ENCODE measurements around the gene PACSIN1. TPM values are rescaled to one million over a fixed set of nuclear protein-coding genes. Genes with fewer than 3 reads are reported as not detected.

Gene PACSIN1
- total RNA-seq, 2 experiments from 2014 or later = 0.07 to 0.15 TPM

GRCh38 chr6:34539181-34539580, 73.3 kb downstream of the PACSIN1 start:
- no peak overlapping the region for H3K4me3 Mint-ChIP-seq
- no peaks in the 10 kb centered on the region for H3K27me3 Mint-ChIP-seq (ENCODE audit: low read depth)
- CTCF ChIA-PET = no interaction called here
- no peaks in the 10 kb centered on the region for H3K36me3 Mint-ChIP-seq (ENCODE audit: low read depth)
- no peak for DNase-seq
- no peak overlapping the region for H3K27ac Mint-ChIP-seq
- intact Hi-C loops (cut with micrococcal nuclease) = no loop called here
- no peaks in the 10 kb centered on the region for H3K4me1 Mint-ChIP-seq (ENCODE audit: low read depth)
- H3K9me3 Mint-ChIP-seq = no peaks in the 10 kb centered on the region

GRCh38 chr6:34540222-34540621, 74.3 kb downstream of the PACSIN1 start:
- DNase-seq = no peak
- Mint-ChIP-seq H3K4me3 (no peak overlapping the region), H3K4me1 (ENCODE audit: low read depth) (no peaks in the 10 kb centered on the region), H3K27me3 (ENCODE audit: low read depth) (no peaks in the 10 kb centered on the region), H3K36me3 (ENCODE audit: low read depth) (no peaks in the 10 kb centered on the region), H3K27ac (no peak overlapping the region), H3K9me3 (no peaks in the 10 kb centered on the region)
- intact Hi-C loops (cut with micrococcal nuclease) = loop anchor here (10.0 kb wide), 1 partner anchor 895 kb away; no protein-coding TSS in a partner anchor
- CTCF ChIA-PET = no interaction called here

GRCh38 chr6:34540841-34541240, 75.0 kb downstream of the PACSIN1 start:
- intact Hi-C loops (cut with micrococcal nuclease) = loop anchor here (10.0 kb wide), 1 partner anchor 896 kb away; no protein-coding TSS in a partner anchor
- no peaks in the 10 kb centered on the region for H3K36me3 Mint-ChIP-seq (ENCODE audit: low read depth)
- H3K4me3 Mint-ChIP-seq = no peak overlapping the region
- no peaks in the 10 kb centered on the region for H3K9me3 Mint-ChIP-seq
- DNase-seq = no peak
- H3K4me1 Mint-ChIP-seq (ENCODE audit: low read depth) = no peaks in the 10 kb centered on the region
- H3K27ac Mint-ChIP-seq = no peak overlapping the region
- H3K27me3 Mint-ChIP-seq (ENCODE audit: low read depth) = no peaks in the 10 kb centered on the region
- CTCF ChIA-PET = no interaction called here

- no peak for DNase-seq
- Mint-ChIP-seq H3K36me3 (ENCODE audit: low read depth) (no peaks in the 10 kb centered on the region), H3K4me3 (no peak overlapping the region), H3K27me3 (ENCODE audit: low read depth) (no peaks in the 10 kb centered on the region), H3K9me3 (no peaks in the 10 kb centered on the region), H3K27ac (no peak overlapping the region), H3K4me1 (ENCODE audit: low read depth) (no peaks in the 10 kb centered on the region)
- intact Hi-C loops (cut with micrococcal nuclease) = loop anchor here (10.0 kb wide), 1 partner anchor 899 kb away; no protein-coding TSS in a partner anchor
- CTCF ChIA-PET = no interaction called here
Observed at GRCh38 chr6:34543421-34543820, 77.5 kb downstream of the PACSIN1 start.

GRCh38 chr6:34544052-34544604, 78.3 kb downstream of the PACSIN1 start:
- no peaks in the 10 kb centered on the region for H3K9me3 Mint-ChIP-seq
- H3K36me3 Mint-ChIP-seq (ENCODE audit: low read depth) = no peaks in the 10 kb centered on the region
- no peaks in the 10 kb centered on the region for H3K4me1 Mint-ChIP-seq (ENCODE audit: low read depth)
- CTCF ChIA-PET = no interaction called here
- DNase-seq = no peak
- intact Hi-C loops (cut with micrococcal nuclease) = loop anchor here (10.0 kb wide), 1 partner anchor 899 kb away; no protein-coding TSS in a partner anchor
- H3K27me3 Mint-ChIP-seq (ENCODE audit: low read depth) = no peaks in the 10 kb centered on the region
- no peak overlapping the region for H3K27ac Mint-ChIP-seq
- no peak overlapping the region for H3K4me3 Mint-ChIP-seq

- DNase-seq = no peak
- intact Hi-C loops (cut with micrococcal nuclease) = loop anchor here (10.0 kb wide), 1 partner anchor 900 kb away; no protein-coding TSS in a partner anchor
- H3K4me3 Mint-ChIP-seq = no peak overlapping the region
- H3K36me3 Mint-ChIP-seq (ENCODE audit: low read depth) = no peaks in the 10 kb centered on the region
- H3K27ac Mint-ChIP-seq = no peak overlapping the region
- H3K4me1 Mint-ChIP-seq (ENCODE audit: low read depth) = no peaks in the 10 kb centered on the region
- CTCF ChIA-PET = no interaction called here
- H3K9me3 Mint-ChIP-seq = no peaks in the 10 kb centered on the region
- no peaks in the 10 kb centered on the region for H3K27me3 Mint-ChIP-seq (ENCODE audit: low read depth)
Observed at GRCh38 chr6:34544776-34545471, 79.0 kb downstream of the PACSIN1 start.

GRCh38 chr6:34546551-34547321, 80.9 kb downstream of the PACSIN1 start:
- no peaks in the 10 kb centered on the region for H3K36me3 Mint-ChIP-seq (ENCODE audit: low read depth)
- no peak overlapping the region for H3K4me3 Mint-ChIP-seq
- no peak for DNase-seq
- H3K27ac Mint-ChIP-seq = no peak overlapping the region
- CTCF ChIA-PET = no interaction called here
- intact Hi-C loops (cut with micrococcal nuclease) = loop anchor here (10.0 kb wide), 1 partner anchor 902 kb away; no protein-coding TSS in a partner anchor
- no peaks in the 10 kb centered on the region for H3K27me3 Mint-ChIP-seq (ENCODE audit: low read depth)
- H3K9me3 Mint-ChIP-seq = no peaks in the 10 kb centered on the region
- H3K4me1 Mint-ChIP-seq (ENCODE audit: low read depth) = no peaks in the 10 kb centered on the region

GRCh38 chr6:34547701-34548644, 82.1 kb downstream of the PACSIN1 start:
- Mint-ChIP-seq H3K27ac (no peak overlapping the region), H3K4me1 (ENCODE audit: low read depth) (no peaks in the 10 kb centered on the region), H3K27me3 (ENCODE audit: low read depth) (no peaks in the 10 kb centered on the region), H3K36me3 (ENCODE audit: low read depth) (no peaks in the 10 kb centered on the region), H3K4me3 (no peak overlapping the region), H3K9me3 (no peaks in the 10 kb centered on the region)
- CTCF ChIA-PET = interaction anchor here (0.6 to 1.2 kb wide), 2 partner anchors 88 to 255 kb away, joined by 3 read pairs; no protein-coding TSS in a partner anchor
- intact Hi-C loops (cut with micrococcal nuclease) = loop anchor here (10.0 kb wide), 1 partner anchor 903 kb away; no protein-coding TSS in a partner anchor
- no peak for DNase-seq

- Mint-ChIP-seq H3K36me3 (ENCODE audit: low read depth) (no peaks in the 10 kb centered on the region), H3K27me3 (ENCODE audit: low read depth) (no peaks in the 10 kb centered on the region), H3K27ac (no peak overlapping the region), H3K4me3 (no peak overlapping the region), H3K4me1 (ENCODE audit: low read depth) (peaks cover 6% of the 10 kb centered on the region), H3K9me3 (no peaks in the 10 kb centered on the region)
- CTCF ChIA-PET = interaction anchor here (0.6 to 1.2 kb wide), 2 partner anchors 89 to 254 kb away, joined by 3 read pairs; no protein-coding TSS in a partner anchor
- intact Hi-C loops (cut with micrococcal nuclease) = loop anchor here (10.0 kb wide), 1 partner anchor 904 kb away; no protein-coding TSS in a partner anchor
- no peak for DNase-seq
Observed at GRCh38 chr6:34549026-34549803, 83.3 kb downstream of the PACSIN1 start.

- Mint-ChIP-seq H3K4me1 (ENCODE audit: low read depth) (peaks cover 9% of the 10 kb centered on the region), H3K27me3 (ENCODE audit: low read depth) (no peaks in the 10 kb centered on the region), H3K27ac (no peak overlapping the region), H3K36me3 (ENCODE audit: low read depth) (no peaks in the 10 kb centered on the region), H3K4me3 (no peak overlapping the region), H3K9me3 (no peaks in the 10 kb centered on the region)
- intact Hi-C loops (cut with micrococcal nuclease) = loop anchor here (10.0 kb wide), 1 partner anchor 905 kb away; no protein-coding TSS in a partner anchor
- CTCF ChIA-PET = no interaction called here
- no peak for DNase-seq
Observed at GRCh38 chr6:34549804-34550202, 83.9 kb downstream of the PACSIN1 start.

GRCh38 chr6:34551720-34552119, 85.8 kb downstream of the PACSIN1 start:
- Mint-ChIP-seq H3K27me3 (ENCODE audit: low read depth) (no peaks in the 10 kb centered on the region), H3K27ac (no peak overlapping the region), H3K4me1 (ENCODE audit: low read depth) (peaks cover 14% of the 10 kb centered on the region), H3K9me3 (no peaks in the 10 kb centered on the region), H3K36me3 (ENCODE audit: low read depth) (no peaks in the 10 kb centered on the region), H3K4me3 (no peak overlapping the region)
- intact Hi-C loops (cut with micrococcal nuclease) = no loop called here
- CTCF ChIA-PET = no interaction called here
- no peak for DNase-seq

Measured in activated naive CD4-positive, alpha-beta T cell treated with anti-CD3 and anti-CD28 coated beads for 36 hours (primary cell).